ENCODE data around the gene PALMD.

GRCh38 chr1:99662539-99663080, 16.7 kb downstream of the PALMD start:
- TF ChIP-seq, protein P1, sequence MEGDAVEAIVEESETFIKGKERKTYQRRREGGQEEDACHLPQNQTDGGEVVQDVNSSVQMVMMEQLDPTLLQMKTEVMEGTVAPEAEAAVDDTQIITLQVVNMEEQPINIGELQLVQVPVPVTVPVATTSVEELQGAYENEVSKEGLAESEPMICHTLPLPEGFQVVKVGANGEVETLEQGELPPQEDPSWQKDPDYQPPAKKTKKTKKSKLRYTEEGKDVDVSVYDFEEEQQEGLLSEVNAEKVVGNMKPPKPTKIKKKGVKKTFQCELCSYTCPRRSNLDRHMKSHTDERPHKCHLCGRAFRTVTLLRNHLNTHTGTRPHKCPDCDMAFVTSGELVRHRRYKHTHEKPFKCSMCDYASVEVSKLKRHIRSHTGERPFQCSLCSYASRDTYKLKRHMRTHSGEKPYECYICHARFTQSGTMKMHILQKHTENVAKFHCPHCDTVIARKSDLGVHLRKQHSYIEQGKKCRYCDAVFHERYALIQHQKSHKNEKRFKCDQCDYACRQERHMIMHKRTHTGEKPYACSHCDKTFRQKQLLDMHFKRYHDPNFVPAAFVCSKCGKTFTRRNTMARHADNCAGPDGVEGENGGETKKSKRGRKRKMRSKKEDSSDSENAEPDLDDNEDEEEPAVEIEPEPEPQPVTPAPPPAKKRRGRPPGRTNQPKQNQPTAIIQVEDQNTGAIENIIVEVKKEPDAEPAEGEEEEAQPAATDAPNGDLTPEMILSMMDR (IDR thresholded peaks at IDR 0.05): no peak
- TF ChIP-seq ZFX (IDR thresholded peaks at IDR 0.05; ENCODE audit: borderline replicate concordance): no peak
